Transverse colon (tissue), 4 donors: Measurements from ENCODE around the gene RNF6. TPM values are rescaled to one million over a fixed set of nuclear protein-coding genes. Genes with fewer than 3 reads are reported as not detected.
A peak's percentile ranks its signal among the peaks of the same experiment; 100 is the strongest.

ENCODE experiments used
- DNase-seq: peaks from one replicate; pipeline ENCODE4 v3.0.0-alpha.2; 2019
- H3K27ac ChIP-seq, 4 donors: fragments of 200-600 bp; sonication (generic); 2 replicates each; pipeline ENCODE4 v1.5.1; 2016 to 2018; ENCODE audit warnings: inconsistent platforms in 4 of 4
- H3K27me3 ChIP-seq: fragments of 200-600 bp; sonication (generic); 2 replicates; pipeline ENCODE4 v1.5.1; 2017; ENCODE audit warnings: inconsistent platforms
- H3K36me3 ChIP-seq, 4 donors: fragments of 200-600 bp; sonication (generic); 2 replicates each; pipeline ENCODE4 v1.5.1; 2017 to 2019; ENCODE audit warnings: inconsistent platforms in 4 of 4
- H3K4me1 ChIP-seq, 4 donors: fragments of 200-600 bp; sonication (generic); 2 replicates each; pipeline ENCODE4 v1.5.1; 2017 to 2020; ENCODE audit warnings: inconsistent platforms in 4 of 4
- H3K4me3 ChIP-seq, 4 donors: fragments of 200-600 bp; sonication (generic); 1 replicate in 1 of 4; 2 replicates in 3 of 4; pipeline versions ENCODE4 v1.5.1 to v1.6.1; 2017 to 2019; ENCODE audit warnings: inconsistent platforms in 4 of 4
- H3K9me3 ChIP-seq, 2 donors: fragments of 200-600 bp; sonication (generic); 2 replicates each; pipeline ENCODE4 v1.5.1; 2017 to 2019; ENCODE audit warnings: inconsistent platforms in 2 of 2
- CTCF ChIP-seq, 5 experiments: fragments of 200-600 bp in 3 of 5; fragments of 450-650 bp in 2 of 5; sonication (generic) in 3 of 5; IDR thresholded peaks; 1 replicate in 2 of 5; 2 replicates in 3 of 5; pipeline ENCODE4 v1.5.1; 2016 to 2017; ENCODE audit warnings: antibody characterized with exemption in 5 of 5, inconsistent platforms in 3 of 5, mild to moderate bottlenecking in 2 of 5, moderate library complexity in 1 of 5
- EP300 ChIP-seq: sonication (generic); formaldehyde crosslinking; IDR thresholded peaks from one replicate; pipeline ENCODE4 v1.6.1; 2017; ENCODE audit warnings: antibody characterized with exemption, low read depth
- POLR2A ChIP-seq: fragments of 450-650 bp; IDR thresholded peaks from one replicate; pipeline ENCODE4 v1.6.1; 2016; ENCODE audit warnings: antibody characterized with exemption, mild to moderate bottlenecking, moderate library complexity
- POLR2AphosphoS5 ChIP-seq, 3 donors: sonication (generic); formaldehyde crosslinking; IDR thresholded peaks; one replicate each; pipeline ENCODE4 v1.6.1; 2016; ENCODE audit warnings: antibody characterized with exemption in 3 of 3
- WGBS, 2 donors: methylation state at CpG; one replicate each; pipeline ENCODE4 v1.1.5; 2018; ENCODE audit warnings: low coverage in 1 of 2; 5-methylcytosine and 5-hydroxymethylcytosine counted together
- in situ Hi-C, 4 donors: fragments of 200-750 bp; cut with MboI; loops; one replicate each; pipeline versions ENCODE4 v1.15.0 to v1.15.1; 2017; ENCODE audit warnings: low sequenced_read_pairs in 3 of 4, low pct_ligation_motif_present in 1 of 4, low pct_unique_long_range_greater_than_20kb in 1 of 4
- intact Hi-C: fragments of 100-400 bp; cut with DNase I; formaldehyde crosslinking; loops from one replicate; pipeline ENCODE4 v1.15.1; 2023; ENCODE audit warnings: low total_unique reads
- total RNA-seq, 4 donors: library from RNA; depleted of rRNA; stranded (reverse); fragments of >200 nt; gene quantifications; one replicate each; pipeline ENCODE4 v1.1.0, GENCODE V29; 2016

RNF6 gene
- total RNA-seq, 4 donors from 2014 or later: 10.1 to 26.4 (median 24.5) TPM

- in situ Hi-C loops: no loop called here
- H3K4me1 ChIP-seq: peaks cover 0 to 7% (median 6%) of the 10 kb centered on the region in 4 donors
- no peak for DNase-seq
- no peaks in the 10 kb centered on the region for H3K27me3 ChIP-seq
- 86 to 89% methylated on average over 2 to 6 of the region's 6 CpGs for WGBS, 2 donors
- H3K27ac ChIP-seq: no peak overlapping the region
- no peak overlapping the region for H3K4me3 ChIP-seq
- no peaks in the 10 kb centered on the region for H3K36me3 ChIP-seq
- TF ChIP-seq POLR2A (no peak), EP300 (no peak), POLR2AphosphoS5 (IDR thresholded peaks at IDR 0.05) (no peak), CTCF (IDR thresholded peaks at IDR 0.05) (no peak)
- H3K9me3 ChIP-seq: no peaks in the 10 kb centered on the region
- intact Hi-C loops: no loop called here
Measured at GRCh38 chr13:26227166-26227971, 5.3 kb upstream of the RNF6 start.

GRCh38 chr13:26225896-26226617, 3.9 kb upstream of the RNF6 start:
- no peak for DNase-seq
- Histone ChIP-seq H3K27me3 (no peaks in the 10 kb centered on the region), H3K9me3 (no peaks in the 10 kb centered on the region), H3K36me3 (no peaks in the 10 kb centered on the region), H3K4me3 (no peak overlapping the region), H3K27ac (no peak overlapping the region), H3K4me1 (peaks cover under 1 to 8% (median 7%) of the 10 kb centered on the region in 4 donors)
- intact Hi-C loops: no loop called here
- in situ Hi-C loops: no loop called here
- WGBS, 2 donors: 65 to 80% methylated on average over 4 to 7 of the region's 7 CpGs
- TF ChIP-seq CTCF (IDR thresholded peaks at IDR 0.05) (no peak), POLR2A (no peak), POLR2AphosphoS5 (IDR thresholded peaks at IDR 0.05) (no peak), EP300 (no peak)

- peak overlapping the region; percentile 70 to 99 (median 90) for H3K4me3 ChIP-seq
- no peaks in the 10 kb centered on the region for H3K27me3 ChIP-seq
- WGBS, 2 donors: 30 to 37% methylated on average over 7 to 16 of the region's 16 CpGs
- in situ Hi-C loops (no loop called here), intact Hi-C loops (no loop called here)
- TF ChIP-seq EP300 (no peak), POLR2A (no peak), CTCF (IDR thresholded peaks at IDR 0.05) (no peak), POLR2AphosphoS5 (IDR thresholded peaks at IDR 0.05) (no peak)
- peaks cover 8 to 29% (median 23%) of the 10 kb centered on the region in 4 donors for H3K4me1 ChIP-seq
- no peak for DNase-seq
- H3K36me3 ChIP-seq: peaks cover 0 to 28% (median 6%) of the 10 kb centered on the region in 4 donors
- no peaks in the 10 kb centered on the region for H3K9me3 ChIP-seq
- H3K27ac ChIP-seq: peak overlapping the region; percentile 93 to 100 (median 98)
Measured at GRCh38 chr13:26222520-26223046, 469 bp upstream of the RNF6 start.

- Histone ChIP-seq H3K4me3 (peak overlapping the region; percentile 49 to 99 (median 80)), H3K36me3 (peaks cover 0 to 39% (median 12%) of the 10 kb centered on the region in 4 donors), H3K9me3 (no peaks in the 10 kb centered on the region), H3K27ac (peak overlapping the region; percentile 93 to 100 (median 98)), H3K27me3 (no peaks in the 10 kb centered on the region), H3K4me1 (peaks cover 8 to 29% (median 23%) of the 10 kb centered on the region in 4 donors)
- in situ Hi-C loops (no loop called here), intact Hi-C loops (no loop called here)
- TF ChIP-seq POLR2AphosphoS5 (IDR thresholded peaks at IDR 0.05) (no peak), POLR2A (no peak), EP300 (no peak), CTCF (IDR thresholded peaks at IDR 0.05) (no peak)
- no peak for DNase-seq
- 0% methylated on average over 1 to 16 of the region's 16 CpGs for WGBS, 2 donors
Measured at GRCh38 chr13:26221399-26221720, 754 bp downstream of the RNF6 start.
